Effector CD8-positive, alpha-beta T cell (primary cell): ENCODE data around the gene GPR32.
"Not testable (repeated sequence)": the region's sequence is repeated elsewhere in the genome, so short reads cannot be mapped to it uniquely, and the experiment has no call there.

Experiments used
- DNase-seq: peaks from one replicate; lab custom pipeline; 2025; lab: John Stamatoyannopoulos, UW
- total RNA-seq, 4 experiments: gene quantifications; one replicate each; lab custom pipeline; 2026; lab: John Stamatoyannopoulos, UW

The GPR32 gene
- total RNA-seq: 0 reads per million in 4 experiments

GRCh38 chr19:50770164-50770563 is at the start of gene GPR32:
Gene GPR32, plus strand, starts transcription at chr19:50770464. Its CDS starts 137 bp downstream, at chr19:50770601.
- DNase-seq: not testable (repeated sequence)

- no peak for DNase-seq
These were observed 49.3 kb upstream of the GPR32 start for GRCh38 chr19:50720921-50721381.

- no peak for DNase-seq
These were observed 48.7 kb upstream of the GPR32 start for GRCh38 chr19:50721441-50722137.

- no peak for DNase-seq
These were observed 47.9 kb upstream of the GPR32 start for GRCh38 chr19:50722201-50723013.

GRCh38 chr19:50723069-50723468 is 47.2 kb upstream of the GPR32 start, which contains the start of gene CLEC11A:
Gene CLEC11A, plus strand, starts transcription at chr19:50723364. Its CDS starts 162 bp downstream, at chr19:50723526.
- no peak for DNase-seq

- no peak for DNase-seq
These were observed 46.3 kb upstream of the GPR32 start for GRCh38 chr19:50723735-50724521.

- peak; percentile 98 for DNase-seq
These were observed 45.6 kb upstream of the GPR32 start for GRCh38 chr19:50724522-50725217.

GRCh38 chr19:50725218-50725910 is 44.9 kb upstream of the GPR32 start:
- no peak for DNase-seq

GRCh38 chr19:50725911-50726230 is 44.4 kb upstream of the GPR32 start:
- no peak for DNase-seq

- DNase-seq: peak; percentile 81
These were observed 42.1 kb upstream of the GPR32 start for GRCh38 chr19:50728084-50728737.

- DNase-seq: no peak
These were observed 40.4 kb upstream of the GPR32 start for GRCh38 chr19:50729894-50730293.

- no peak for DNase-seq
These were observed 34.4 kb upstream of the GPR32 start for GRCh38 chr19:50735869-50736268.

GRCh38 chr19:50736338-50736737 is 33.9 kb upstream of the GPR32 start:
- DNase-seq: no peak

GRCh38 chr19:50739132-50739913 is 30.9 kb upstream of the GPR32 start:
- no peak for DNase-seq

- DNase-seq: no peak
These were observed 30.3 kb upstream of the GPR32 start for GRCh38 chr19:50739914-50740426.

GRCh38 chr19:50741179-50741933 is 28.9 kb upstream of the GPR32 start:
- DNase-seq: no peak

- no peak for DNase-seq
These were observed 26.7 kb upstream of the GPR32 start for GRCh38 chr19:50743537-50743936.

- DNase-seq: no peak
These were observed 25.0 kb upstream of the GPR32 start for GRCh38 chr19:50745221-50745620.

- DNase-seq: not testable (repeated sequence)
These were observed 23.1 kb upstream of the GPR32 start for GRCh38 chr19:50747141-50747540.
